BE2C (cell line): ENCODE results near the gene ESYT2.

Experiments
- DNase-seq: peaks from one replicate; pipeline ENCODE4 v3.0.0-alpha.2; 2020
- H3K27me3 ChIP-seq: fragments of 250-450 bp; sonication (Bioruptor Pico); 2 replicates; pipeline ENCODE4 v1.5.1; 2020; ENCODE audit warnings: mild to moderate bottlenecking
- H3K36me3 ChIP-seq: fragments of 250-450 bp; sonication (Bioruptor Pico); 2 replicates; pipeline ENCODE4 v1.5.1; 2020; ENCODE audit warnings: mild to moderate bottlenecking
- H3K4me1 ChIP-seq: fragments of 250-450 bp; sonication (Bioruptor Pico); 2 replicates; pipeline ENCODE4 v1.5.1; 2020
- H3K4me3 ChIP-seq: 2 replicates; pipeline ENCODE4 v1.5.1; 2011; ENCODE audit warnings: low read depth, low read length
- H3K9me3 ChIP-seq: fragments of 250-450 bp; sonication (Bioruptor Pico); 2 replicates; pipeline ENCODE4 v1.5.1; 2020
- TF ChIP-seq, protein P1 (sequence below): IDR thresholded peaks from 2 replicates; pipeline ENCODE4 v1.5.1; 2012; ENCODE audit warnings: mild to moderate bottlenecking, low read depth, low read length

The ESYT2 gene

DNA sequence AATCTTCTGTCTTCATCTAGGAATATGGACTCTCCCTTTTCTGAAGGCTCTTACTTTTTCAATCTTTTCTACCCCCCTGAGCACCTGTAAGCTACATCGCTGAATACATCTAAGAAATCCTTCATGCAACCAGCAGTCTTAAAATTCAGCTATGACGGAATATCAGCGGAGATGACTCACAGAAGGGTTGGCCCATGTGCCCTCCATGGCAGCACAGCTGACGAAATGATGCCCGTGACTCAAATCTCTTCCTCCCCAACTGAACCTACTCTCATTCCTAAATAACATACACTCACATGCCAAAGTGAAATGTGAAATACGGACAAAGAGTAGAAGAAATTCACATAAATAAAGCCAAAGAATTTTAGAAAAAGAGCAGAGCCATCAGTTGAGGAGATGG, 94.4 kb downstream of the ESYT2 start:
- Histone ChIP-seq H3K9me3 (no peaks in the 10 kb centered on the region), H3K4me3 (no peak overlapping the region), H3K27me3 (no peaks in the 10 kb centered on the region), H3K36me3 (no peaks in the 10 kb centered on the region; the same call in 1 of the 2 replicates), H3K4me1 (no peaks in the 10 kb centered on the region)
- no peak for DNase-seq
- TF ChIP-seq, protein P1, sequence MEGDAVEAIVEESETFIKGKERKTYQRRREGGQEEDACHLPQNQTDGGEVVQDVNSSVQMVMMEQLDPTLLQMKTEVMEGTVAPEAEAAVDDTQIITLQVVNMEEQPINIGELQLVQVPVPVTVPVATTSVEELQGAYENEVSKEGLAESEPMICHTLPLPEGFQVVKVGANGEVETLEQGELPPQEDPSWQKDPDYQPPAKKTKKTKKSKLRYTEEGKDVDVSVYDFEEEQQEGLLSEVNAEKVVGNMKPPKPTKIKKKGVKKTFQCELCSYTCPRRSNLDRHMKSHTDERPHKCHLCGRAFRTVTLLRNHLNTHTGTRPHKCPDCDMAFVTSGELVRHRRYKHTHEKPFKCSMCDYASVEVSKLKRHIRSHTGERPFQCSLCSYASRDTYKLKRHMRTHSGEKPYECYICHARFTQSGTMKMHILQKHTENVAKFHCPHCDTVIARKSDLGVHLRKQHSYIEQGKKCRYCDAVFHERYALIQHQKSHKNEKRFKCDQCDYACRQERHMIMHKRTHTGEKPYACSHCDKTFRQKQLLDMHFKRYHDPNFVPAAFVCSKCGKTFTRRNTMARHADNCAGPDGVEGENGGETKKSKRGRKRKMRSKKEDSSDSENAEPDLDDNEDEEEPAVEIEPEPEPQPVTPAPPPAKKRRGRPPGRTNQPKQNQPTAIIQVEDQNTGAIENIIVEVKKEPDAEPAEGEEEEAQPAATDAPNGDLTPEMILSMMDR, result no peak

DNA sequence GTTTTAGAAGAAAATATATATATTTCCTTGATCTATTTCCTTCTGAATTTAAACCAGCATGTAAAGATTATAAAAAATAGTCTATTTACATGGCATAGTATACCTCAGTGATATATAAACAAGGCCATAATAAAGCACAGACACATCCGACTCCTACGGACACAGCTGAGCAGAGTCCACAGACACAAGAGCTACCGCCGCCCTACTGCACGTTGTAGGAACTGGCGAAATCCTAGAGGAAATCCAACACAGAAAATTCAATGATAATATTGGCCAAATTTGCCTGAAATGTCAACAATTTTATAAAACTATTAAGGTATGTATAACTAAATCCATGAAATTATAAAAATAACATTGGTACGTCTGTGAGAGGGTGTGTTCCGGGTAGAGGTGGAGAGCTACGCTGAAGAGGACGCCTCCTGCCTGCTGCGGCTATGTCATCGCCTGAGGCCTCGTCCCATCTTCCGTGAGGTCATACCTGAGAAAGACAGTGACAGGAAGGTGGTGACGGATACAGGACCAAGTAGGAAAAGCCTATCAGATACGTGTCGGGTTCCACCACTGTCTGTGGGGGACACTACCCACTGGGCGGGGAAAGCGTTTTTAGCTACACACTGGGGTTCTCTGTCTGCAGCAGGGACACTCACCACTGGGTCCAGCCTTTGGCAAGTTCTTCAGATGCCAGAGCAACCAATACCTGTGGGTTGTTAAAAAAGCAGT, 95.4 kb downstream of the ESYT2 start:
- no peaks in the 10 kb centered on the region; the same call in 1 of the 2 replicates for H3K36me3 ChIP-seq
- DNase-seq, result no peak
- H3K9me3 ChIP-seq, result no peaks in the 10 kb centered on the region
- H3K27me3 ChIP-seq, result no peaks in the 10 kb centered on the region
- no peak overlapping the region for H3K4me3 ChIP-seq
- H3K4me1 ChIP-seq, result no peaks in the 10 kb centered on the region
- TF ChIP-seq, protein P1, result 0 out of 2 replicates have a peak, but pooled peaks have one; percentile 14

DNA sequence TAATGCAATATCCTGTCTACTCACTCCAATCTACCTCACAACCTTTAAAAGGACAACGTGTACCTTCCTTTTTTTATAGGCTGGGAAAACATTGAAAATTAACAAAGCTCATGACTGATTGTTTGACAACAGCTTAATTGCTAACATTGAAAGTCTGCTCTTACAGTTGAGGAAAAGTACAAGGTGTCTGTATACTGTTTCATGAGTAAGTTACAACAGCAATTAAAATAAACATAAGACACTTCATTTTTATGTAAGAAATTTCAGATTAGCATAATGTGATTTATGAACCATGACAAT, 96.1 kb downstream of the ESYT2 start:
- TF ChIP-seq, protein P1, result no peak
- H3K4me1 ChIP-seq, result no peaks in the 10 kb centered on the region
- H3K27me3 ChIP-seq, result no peaks in the 10 kb centered on the region
- H3K36me3 ChIP-seq, result no peaks in the 10 kb centered on the region; the same call in 1 of the 2 replicates
- no peaks in the 10 kb centered on the region for H3K9me3 ChIP-seq
- no peak for DNase-seq
- H3K4me3 ChIP-seq, result no peak overlapping the region

DNA sequence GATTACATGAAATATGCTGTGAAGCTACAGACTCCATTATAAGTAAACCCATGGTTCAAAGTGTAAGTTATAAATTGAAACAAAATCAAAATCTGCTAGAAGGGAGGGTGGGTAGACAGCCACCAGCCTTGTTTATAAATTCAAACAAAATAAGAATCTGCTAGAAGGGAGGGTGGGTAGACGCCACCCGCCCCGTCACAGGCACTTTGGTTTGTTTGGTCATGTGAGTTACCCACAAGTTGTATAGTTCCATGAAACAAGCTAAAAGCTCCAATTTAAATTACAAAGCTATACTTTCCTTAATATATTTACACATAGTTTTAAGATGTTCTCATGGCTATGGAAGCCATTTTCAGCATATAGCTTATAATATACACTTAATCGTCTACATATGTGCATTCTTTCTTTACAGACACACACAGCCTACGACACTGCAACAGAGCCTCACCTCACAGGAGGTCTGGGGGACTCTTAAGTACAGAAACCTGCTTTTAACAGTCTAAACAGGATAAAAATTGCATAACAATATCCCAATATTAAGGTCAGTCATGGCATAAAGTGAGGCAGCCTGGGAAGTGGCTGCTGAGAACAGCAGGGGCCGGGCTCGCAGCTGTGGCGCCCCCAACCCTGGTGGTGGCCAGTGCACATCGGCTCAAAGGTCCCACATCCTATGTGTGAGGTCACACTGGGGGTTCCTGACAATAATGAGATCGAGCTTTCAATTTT, 96.7 kb downstream of the ESYT2 start:
- Histone ChIP-seq H3K9me3 (no peaks in the 10 kb centered on the region), H3K4me1 (no peaks in the 10 kb centered on the region), H3K4me3 (no peak overlapping the region), H3K36me3 (no peaks in the 10 kb centered on the region; the same call in 1 of the 2 replicates), H3K27me3 (no peaks in the 10 kb centered on the region)
- no peak for DNase-seq
- TF ChIP-seq, protein P1, result no peak

DNA sequence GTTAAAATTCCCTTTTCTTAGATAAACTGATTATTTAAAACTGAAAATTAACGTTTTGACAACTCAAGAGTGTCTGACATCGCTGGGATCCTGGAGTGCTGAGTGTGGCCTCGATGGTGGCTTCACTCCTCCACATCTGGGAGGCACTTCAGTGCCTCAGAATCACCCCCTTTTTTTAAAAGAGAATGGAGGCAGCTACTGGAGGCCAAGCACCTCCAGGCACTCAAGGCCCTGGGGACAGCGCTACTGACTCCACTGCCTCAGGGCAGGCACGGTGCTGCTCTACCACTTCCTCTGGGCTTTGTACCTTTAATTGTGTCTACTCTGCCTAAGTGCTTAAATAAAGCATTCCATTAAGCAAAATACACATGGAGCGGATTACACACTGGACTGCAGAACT, 97.5 kb downstream of the ESYT2 start:
- Histone ChIP-seq H3K36me3 (no peaks in the 10 kb centered on the region), H3K9me3 (no peaks in the 10 kb centered on the region), H3K4me1 (no peaks in the 10 kb centered on the region), H3K27me3 (no peaks in the 10 kb centered on the region), H3K4me3 (no peak overlapping the region)
- TF ChIP-seq, protein P1, result no peak
- no peak for DNase-seq
